Measurements from ENCODE around the gene PADI2.

DNA sequence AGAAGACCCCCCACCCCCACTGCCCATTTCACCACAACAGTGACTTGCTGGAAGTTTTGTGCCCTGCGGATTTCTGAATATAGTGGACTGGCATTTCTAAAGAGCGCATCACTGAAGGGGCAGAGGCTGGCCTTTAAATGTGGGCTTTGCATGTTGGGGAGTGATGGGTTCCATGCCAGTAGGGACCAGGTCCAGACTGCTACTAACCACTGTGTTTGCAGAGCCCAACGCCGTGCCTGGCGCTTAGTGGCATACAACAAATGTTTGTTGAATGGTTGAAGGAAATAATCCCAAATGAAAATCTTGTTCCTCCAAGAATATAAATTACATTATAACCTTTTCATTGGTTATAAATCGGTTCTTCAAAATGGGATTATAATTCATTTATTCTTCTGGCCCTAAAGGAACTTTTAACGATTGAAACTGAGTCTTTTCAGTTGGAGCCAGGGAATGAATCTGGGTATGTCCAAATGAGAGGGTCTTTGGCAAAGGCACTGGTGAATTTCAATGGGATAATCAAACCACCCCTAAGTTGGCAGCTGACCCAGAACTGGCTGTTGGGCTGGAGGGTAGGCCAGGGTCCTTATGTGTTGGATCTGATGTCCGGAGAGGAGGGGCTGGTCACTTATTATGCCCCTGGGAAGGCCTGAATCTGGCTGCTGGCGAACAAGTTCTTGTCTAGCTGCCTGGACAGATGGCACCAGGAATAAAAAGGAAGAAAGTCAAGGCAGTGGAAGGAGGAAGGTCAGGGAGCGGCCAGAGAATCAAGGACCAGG is 51.6 kb downstream of the PADI2 start:
- TF ChIP-seq POLR2A (IDR thresholded peaks at IDR 0.05): no peak
- TF ChIP-seq, protein P1, sequence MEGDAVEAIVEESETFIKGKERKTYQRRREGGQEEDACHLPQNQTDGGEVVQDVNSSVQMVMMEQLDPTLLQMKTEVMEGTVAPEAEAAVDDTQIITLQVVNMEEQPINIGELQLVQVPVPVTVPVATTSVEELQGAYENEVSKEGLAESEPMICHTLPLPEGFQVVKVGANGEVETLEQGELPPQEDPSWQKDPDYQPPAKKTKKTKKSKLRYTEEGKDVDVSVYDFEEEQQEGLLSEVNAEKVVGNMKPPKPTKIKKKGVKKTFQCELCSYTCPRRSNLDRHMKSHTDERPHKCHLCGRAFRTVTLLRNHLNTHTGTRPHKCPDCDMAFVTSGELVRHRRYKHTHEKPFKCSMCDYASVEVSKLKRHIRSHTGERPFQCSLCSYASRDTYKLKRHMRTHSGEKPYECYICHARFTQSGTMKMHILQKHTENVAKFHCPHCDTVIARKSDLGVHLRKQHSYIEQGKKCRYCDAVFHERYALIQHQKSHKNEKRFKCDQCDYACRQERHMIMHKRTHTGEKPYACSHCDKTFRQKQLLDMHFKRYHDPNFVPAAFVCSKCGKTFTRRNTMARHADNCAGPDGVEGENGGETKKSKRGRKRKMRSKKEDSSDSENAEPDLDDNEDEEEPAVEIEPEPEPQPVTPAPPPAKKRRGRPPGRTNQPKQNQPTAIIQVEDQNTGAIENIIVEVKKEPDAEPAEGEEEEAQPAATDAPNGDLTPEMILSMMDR (IDR thresholded peaks at IDR 0.05): no peak
- TF ChIP-seq EP300 (IDR thresholded peaks at IDR 0.05): no peak

All from stomach (tissue), 4 donors.